RWPE2 (cell line): Measurements from ENCODE around the gene DSCAML1.

Experiments
- ATAC-seq: fragments of 200-7000 bp; cut with Tn5 transposase; 3 replicates; pipeline ENCODE4 v1.9.1; 2021; ENCODE audit warnings: low read depth
- DNase-seq: peaks from one replicate; pipeline ENCODE4 v3.0.0-alpha.2; 2020; ENCODE audit warnings: low spot score
- H3K27ac ChIP-seq: fragments of 450-650 bp; 2 replicates; pipeline ENCODE4 v1.5.1; 2017; ENCODE audit warnings: mild to moderate bottlenecking; ENCODE audit not compliant: poor library complexity, severe bottlenecking
- H3K27me3 ChIP-seq: fragments of 250-450 bp; sonication (Bioruptor Pico); 2 replicates; pipeline ENCODE4 v1.5.1; 2021; ENCODE audit warnings: mild to moderate bottlenecking, moderate library complexity; ENCODE audit not compliant: insufficient read depth, poor library complexity, severe bottlenecking
- H3K36me3 ChIP-seq: fragments of 250-450 bp; sonication (Bioruptor Pico); 2 replicates; pipeline ENCODE4 v1.5.1; 2020; ENCODE audit warnings: low read depth, mild to moderate bottlenecking, moderate library complexity
- H3K4me1 ChIP-seq: fragments of 250-450 bp; sonication (Bioruptor Pico); 2 replicates; pipeline ENCODE4 v1.5.1; 2021; ENCODE audit warnings: mild to moderate bottlenecking, moderate library complexity; ENCODE audit not compliant: insufficient read depth, poor library complexity, severe bottlenecking
- H3K4me3 ChIP-seq: fragments of 250-450 bp; sonication (Bioruptor Pico); 2 replicates; pipeline ENCODE4 v1.5.1; 2021; ENCODE audit warnings: mild to moderate bottlenecking, moderate library complexity; ENCODE audit not compliant: severe bottlenecking
- H3K9me3 ChIP-seq: fragments of 250-450 bp; sonication (Bioruptor Pico); 2 replicates; pipeline ENCODE4 v1.5.1; 2021; ENCODE audit warnings: mild to moderate bottlenecking, moderate library complexity; ENCODE audit not compliant: severe bottlenecking
- TF ChIP-seq, protein P1 (sequence below): fragments of 450-650 bp; IDR thresholded peaks from one replicate; pipeline ENCODE4 v1.5.1; 2017; ENCODE audit warnings: mild to moderate bottlenecking, moderate library complexity; ENCODE audit not compliant: poor library complexity, severe bottlenecking

DSCAML1 gene

GRCh38 chr11:117837791-117838190 lies 40.8 kb upstream of the DSCAML1 start:
- DNase-seq (no peak), ATAC-seq (no peak)
- Histone ChIP-seq H3K4me1 (no peaks in the 10 kb centered on the region), H3K9me3 (no peaks in the 10 kb centered on the region), H3K4me3 (no peak overlapping the region), H3K27ac (no peak overlapping the region), H3K27me3 (no peaks in the 10 kb centered on the region), H3K36me3 (no peaks in the 10 kb centered on the region)
- TF ChIP-seq, protein P1, sequence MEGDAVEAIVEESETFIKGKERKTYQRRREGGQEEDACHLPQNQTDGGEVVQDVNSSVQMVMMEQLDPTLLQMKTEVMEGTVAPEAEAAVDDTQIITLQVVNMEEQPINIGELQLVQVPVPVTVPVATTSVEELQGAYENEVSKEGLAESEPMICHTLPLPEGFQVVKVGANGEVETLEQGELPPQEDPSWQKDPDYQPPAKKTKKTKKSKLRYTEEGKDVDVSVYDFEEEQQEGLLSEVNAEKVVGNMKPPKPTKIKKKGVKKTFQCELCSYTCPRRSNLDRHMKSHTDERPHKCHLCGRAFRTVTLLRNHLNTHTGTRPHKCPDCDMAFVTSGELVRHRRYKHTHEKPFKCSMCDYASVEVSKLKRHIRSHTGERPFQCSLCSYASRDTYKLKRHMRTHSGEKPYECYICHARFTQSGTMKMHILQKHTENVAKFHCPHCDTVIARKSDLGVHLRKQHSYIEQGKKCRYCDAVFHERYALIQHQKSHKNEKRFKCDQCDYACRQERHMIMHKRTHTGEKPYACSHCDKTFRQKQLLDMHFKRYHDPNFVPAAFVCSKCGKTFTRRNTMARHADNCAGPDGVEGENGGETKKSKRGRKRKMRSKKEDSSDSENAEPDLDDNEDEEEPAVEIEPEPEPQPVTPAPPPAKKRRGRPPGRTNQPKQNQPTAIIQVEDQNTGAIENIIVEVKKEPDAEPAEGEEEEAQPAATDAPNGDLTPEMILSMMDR = no peak

- no peaks in the 10 kb centered on the region for H3K27me3 ChIP-seq
- H3K4me3 ChIP-seq = no peak overlapping the region
- no peak overlapping the region for H3K27ac ChIP-seq
- no peaks in the 10 kb centered on the region for H3K9me3 ChIP-seq
- DNase-seq (no peak), ATAC-seq (no peak)
- no peaks in the 10 kb centered on the region for H3K4me1 ChIP-seq
- H3K36me3 ChIP-seq = no peaks in the 10 kb centered on the region
- TF ChIP-seq, protein P1 = no peak
These were observed 40.2 kb upstream of the DSCAML1 start for GRCh38 chr11:117837070-117837776.

DNA sequence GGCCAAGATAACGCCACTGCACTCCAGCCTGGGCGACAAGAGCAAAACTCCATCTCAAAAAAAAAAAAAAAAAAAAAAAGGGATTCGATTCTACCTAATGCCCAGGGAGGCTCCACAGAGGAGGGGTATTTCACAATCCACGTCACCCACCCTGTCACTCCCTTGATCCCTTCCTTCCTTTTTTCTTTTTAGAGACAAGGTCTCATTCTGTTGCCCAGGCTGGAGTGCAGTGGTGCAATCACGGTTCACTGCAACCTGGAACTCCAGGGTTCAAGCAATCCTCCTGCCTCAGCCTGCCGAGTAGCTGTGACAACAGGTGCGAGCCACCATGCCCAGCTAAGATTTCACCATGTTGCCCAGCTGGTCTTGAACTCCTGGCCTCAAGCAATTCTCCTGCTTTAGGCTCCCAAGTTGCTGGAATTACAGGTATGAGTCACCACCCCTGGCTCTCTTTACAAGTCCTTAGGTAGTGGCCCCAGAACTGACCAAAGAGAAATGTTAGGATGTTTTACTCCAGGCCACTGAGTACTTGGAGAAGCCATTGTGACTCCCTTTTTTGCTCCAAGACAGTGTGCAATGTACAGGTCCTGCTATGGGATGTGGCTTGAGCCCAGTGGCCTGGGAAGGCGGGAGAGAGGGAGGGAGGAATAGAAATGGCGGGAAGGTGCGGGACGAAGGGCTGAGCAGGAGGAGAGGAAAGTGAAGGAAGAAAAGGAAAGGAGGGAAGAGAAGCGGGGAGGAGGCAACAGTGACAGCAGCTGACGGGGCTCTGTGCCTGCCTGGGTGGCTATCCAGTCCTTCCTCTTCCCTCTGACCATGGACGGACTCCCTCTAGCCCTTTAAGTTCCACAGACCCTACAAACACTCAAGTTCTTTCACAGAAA lies 39.3 kb upstream of the DSCAML1 start:
- TF ChIP-seq, protein P1 = no peak
- no peaks in the 10 kb centered on the region for H3K9me3 ChIP-seq
- no peak overlapping the region for H3K4me3 ChIP-seq
- H3K4me1 ChIP-seq = no peaks in the 10 kb centered on the region
- no peak overlapping the region for H3K27ac ChIP-seq
- no peaks in the 10 kb centered on the region for H3K36me3 ChIP-seq
- DNase-seq (no peak), ATAC-seq (no peak)
- H3K27me3 ChIP-seq = no peaks in the 10 kb centered on the region

DNA sequence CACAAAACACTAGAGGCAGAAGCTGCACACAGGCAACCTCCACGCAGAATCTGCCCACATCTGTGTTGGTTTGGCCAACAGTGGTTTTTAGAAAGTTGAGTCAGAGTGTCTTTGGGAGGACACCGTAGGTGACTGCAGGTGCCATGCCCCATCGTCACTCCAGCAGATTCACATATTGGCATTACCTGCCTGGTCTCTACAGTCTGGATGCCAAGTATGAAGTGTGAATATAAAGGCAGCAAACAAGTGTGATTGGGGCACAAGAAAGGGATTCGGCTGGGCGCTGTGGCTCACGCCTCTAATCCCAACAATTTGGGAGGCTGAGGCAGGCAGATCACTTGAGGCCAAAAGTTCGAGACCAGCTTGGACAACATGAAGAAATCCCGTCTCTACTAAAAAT lies 38.6 kb upstream of the DSCAML1 start:
- TF ChIP-seq, protein P1 = no peak
- Histone ChIP-seq H3K27me3 (no peaks in the 10 kb centered on the region), H3K4me1 (no peaks in the 10 kb centered on the region), H3K36me3 (no peaks in the 10 kb centered on the region), H3K4me3 (no peak overlapping the region), H3K27ac (no peak overlapping the region), H3K9me3 (no peaks in the 10 kb centered on the region)
- DNase-seq = no peak
- ATAC-seq = no peak
